Measurements from ENCODE around the gene PNLIPRP2. TPM values are rescaled to one million over a fixed set of nuclear protein-coding genes. Genes with fewer than 3 reads are reported as not detected.

The PNLIPRP2 gene
- total RNA-seq, 4 donors from 2014 or later: not detected

DNA sequence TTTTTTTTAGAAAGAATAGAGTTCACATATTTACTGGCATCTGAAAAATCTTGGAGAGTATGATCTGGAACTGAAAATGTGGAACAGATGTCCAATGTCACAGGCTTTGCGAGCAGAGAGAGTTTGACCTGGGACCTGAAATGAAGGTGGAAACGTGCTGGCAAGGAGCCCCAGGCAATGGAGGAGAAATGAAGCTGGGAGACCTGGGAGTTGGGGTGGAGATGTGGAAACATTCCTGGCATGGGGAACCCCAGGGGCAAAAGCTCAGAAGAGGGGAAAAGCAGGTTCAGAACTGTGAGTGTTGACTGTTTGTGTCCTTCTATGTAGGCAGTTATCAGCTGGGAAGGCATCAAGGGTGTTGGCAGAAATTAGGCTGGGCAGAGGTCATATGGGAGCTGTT, 7.3 kb upstream of the PNLIPRP2 start:
- Histone ChIP-seq H3K36me3 (no peaks in the 10 kb centered on the region), H3K27me3 (peaks cover 0 to 27% (median 0%) of the 10 kb centered on the region in 4 donors), H3K4me1 (peaks cover 0 to 9% (median 0%) of the 10 kb centered on the region in 3 donors), H3K4me3 (no peak overlapping the region), H3K9me3 (no peaks in the 10 kb centered on the region), H3K27ac (no peak overlapping the region)
- DNase-seq: no peak
- TF ChIP-seq, protein P1, sequence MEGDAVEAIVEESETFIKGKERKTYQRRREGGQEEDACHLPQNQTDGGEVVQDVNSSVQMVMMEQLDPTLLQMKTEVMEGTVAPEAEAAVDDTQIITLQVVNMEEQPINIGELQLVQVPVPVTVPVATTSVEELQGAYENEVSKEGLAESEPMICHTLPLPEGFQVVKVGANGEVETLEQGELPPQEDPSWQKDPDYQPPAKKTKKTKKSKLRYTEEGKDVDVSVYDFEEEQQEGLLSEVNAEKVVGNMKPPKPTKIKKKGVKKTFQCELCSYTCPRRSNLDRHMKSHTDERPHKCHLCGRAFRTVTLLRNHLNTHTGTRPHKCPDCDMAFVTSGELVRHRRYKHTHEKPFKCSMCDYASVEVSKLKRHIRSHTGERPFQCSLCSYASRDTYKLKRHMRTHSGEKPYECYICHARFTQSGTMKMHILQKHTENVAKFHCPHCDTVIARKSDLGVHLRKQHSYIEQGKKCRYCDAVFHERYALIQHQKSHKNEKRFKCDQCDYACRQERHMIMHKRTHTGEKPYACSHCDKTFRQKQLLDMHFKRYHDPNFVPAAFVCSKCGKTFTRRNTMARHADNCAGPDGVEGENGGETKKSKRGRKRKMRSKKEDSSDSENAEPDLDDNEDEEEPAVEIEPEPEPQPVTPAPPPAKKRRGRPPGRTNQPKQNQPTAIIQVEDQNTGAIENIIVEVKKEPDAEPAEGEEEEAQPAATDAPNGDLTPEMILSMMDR (IDR thresholded peaks at IDR 0.05): no peak
- no peak for TF ChIP-seq POLR2A (IDR thresholded peaks at IDR 0.05)
- 45 to 75% methylated on average over 2 of the region's 2 CpGs for WGBS, 2 donors
- intact Hi-C loops (cut with DNase I): no loop called here

DNA sequence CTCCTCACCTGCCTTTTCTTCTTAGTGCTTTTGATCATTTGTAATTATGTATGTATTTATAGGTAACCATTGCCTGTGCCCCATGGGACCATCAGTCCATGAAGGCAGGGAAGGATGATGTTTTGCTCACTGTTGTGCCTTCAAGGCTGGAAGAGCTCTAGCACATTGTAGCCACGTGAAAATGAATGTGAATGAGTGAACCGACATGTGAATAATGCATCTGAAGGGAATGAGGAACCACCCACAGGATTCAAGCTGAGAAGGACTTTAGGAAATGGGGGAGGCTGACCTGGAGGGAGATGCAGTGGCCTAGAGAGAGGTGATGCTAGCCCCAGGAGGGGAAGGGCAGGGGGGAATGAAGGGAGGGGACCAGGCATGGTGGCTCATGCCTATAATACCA, 6.0 kb upstream of the PNLIPRP2 start:
- no peak overlapping the region for H3K27ac ChIP-seq
- intact Hi-C loops (cut with DNase I): no loop called here
- no peaks in the 10 kb centered on the region for H3K9me3 ChIP-seq
- H3K4me1 ChIP-seq: peaks cover 0 to 2% (median 0%) of the 10 kb centered on the region in 3 donors
- DNase-seq: no peak
- H3K4me3 ChIP-seq: no peak overlapping the region
- no peaks in the 10 kb centered on the region for H3K36me3 ChIP-seq
- 20 to 58% methylated on average over 2 of the region's 2 CpGs for WGBS, 2 donors
- peaks cover 0 to 14% (median 0%) of the 10 kb centered on the region in 4 donors for H3K27me3 ChIP-seq
- TF ChIP-seq, protein P1 (IDR thresholded peaks at IDR 0.05): no peak
- TF ChIP-seq POLR2A (IDR thresholded peaks at IDR 0.05): no peak

DNA sequence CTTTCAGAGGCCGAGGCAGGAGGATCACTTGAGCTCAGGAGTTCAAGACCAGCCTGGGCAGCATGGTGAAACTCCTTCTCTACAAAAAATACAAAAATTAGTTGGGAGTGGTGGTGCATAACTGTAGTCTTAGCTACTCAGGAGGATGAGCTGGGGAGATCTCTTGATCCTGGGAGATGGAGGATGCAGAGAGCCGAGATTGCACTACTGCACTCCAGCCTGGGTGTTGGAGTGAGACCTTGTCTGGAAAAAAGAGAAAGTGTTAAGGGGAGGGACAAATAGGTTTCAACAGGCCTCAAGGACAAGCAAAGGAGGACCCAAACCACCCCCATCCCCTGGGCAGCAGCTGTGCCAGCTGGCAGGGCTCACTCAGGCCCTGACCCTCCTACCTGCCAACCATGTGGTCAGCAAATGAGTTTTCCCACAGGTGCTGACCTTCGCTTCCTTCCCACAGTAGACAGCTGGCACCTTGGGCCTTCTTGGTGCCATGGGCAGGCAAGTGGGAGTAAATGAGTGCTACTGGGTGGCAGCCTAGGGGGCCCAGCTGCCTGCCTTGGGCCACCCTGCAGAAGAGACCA, 5.5 kb upstream of the PNLIPRP2 start:
- DNase-seq: no peak
- intact Hi-C loops (cut with DNase I): no loop called here

DNA sequence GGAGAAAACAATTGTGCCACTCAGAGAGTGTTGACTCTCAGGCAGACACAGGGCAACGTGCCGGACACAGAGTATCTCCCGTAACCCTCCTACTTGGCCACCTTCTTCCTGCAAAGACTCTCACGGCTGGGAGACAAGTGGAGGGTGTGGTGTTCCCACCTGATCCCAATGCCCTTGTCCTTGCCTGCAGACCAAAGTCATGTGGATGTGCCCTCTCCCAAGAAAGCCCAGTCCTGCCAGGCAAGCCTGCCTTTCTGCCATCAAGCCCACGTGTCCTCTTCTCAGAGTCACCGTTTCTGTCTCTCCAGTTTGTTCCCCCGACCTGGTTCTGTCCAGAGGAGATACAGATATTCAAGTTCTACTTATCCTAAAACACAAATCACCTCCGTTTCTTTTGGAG, 723 bp downstream of the PNLIPRP2 start:
- intact Hi-C loops (cut with DNase I): no loop called here
- TF ChIP-seq, protein P1 (IDR thresholded peaks at IDR 0.05): no peak
- TF ChIP-seq POLR2A (IDR thresholded peaks at IDR 0.05): no peak
- DNase-seq: no peak
- H3K27me3 ChIP-seq: peaks cover 0 to 29% (median 0%) of the 10 kb centered on the region in 4 donors
- no peaks in the 10 kb centered on the region for H3K9me3 ChIP-seq
- H3K4me3 ChIP-seq: no peak overlapping the region
- no peaks in the 10 kb centered on the region for H3K36me3 ChIP-seq
- WGBS, 2 donors: 82% methylated on average over 8 of the region's 8 CpGs
- H3K4me1 ChIP-seq: no peaks in the 10 kb centered on the region
- H3K27ac ChIP-seq: no peak overlapping the region

More for the DNA sequence above, 5.5 kb upstream of the PNLIPRP2 start:
- 65 to 71% methylated on average over 2 to 3 of the region's 3 CpGs for WGBS, 2 donors
- no peak overlapping the region for H3K27ac ChIP-seq
- no peaks in the 10 kb centered on the region for H3K9me3 ChIP-seq
- H3K4me3 ChIP-seq: no peak overlapping the region
- peaks cover 0 to 9% (median 0%) of the 10 kb centered on the region in 4 donors for H3K27me3 ChIP-seq
- H3K4me1 ChIP-seq: no peaks in the 10 kb centered on the region
- no peak for TF ChIP-seq POLR2A (IDR thresholded peaks at IDR 0.05)
- TF ChIP-seq, protein P1 (IDR thresholded peaks at IDR 0.05): no peak
- H3K36me3 ChIP-seq: no peaks in the 10 kb centered on the region

DNA sequence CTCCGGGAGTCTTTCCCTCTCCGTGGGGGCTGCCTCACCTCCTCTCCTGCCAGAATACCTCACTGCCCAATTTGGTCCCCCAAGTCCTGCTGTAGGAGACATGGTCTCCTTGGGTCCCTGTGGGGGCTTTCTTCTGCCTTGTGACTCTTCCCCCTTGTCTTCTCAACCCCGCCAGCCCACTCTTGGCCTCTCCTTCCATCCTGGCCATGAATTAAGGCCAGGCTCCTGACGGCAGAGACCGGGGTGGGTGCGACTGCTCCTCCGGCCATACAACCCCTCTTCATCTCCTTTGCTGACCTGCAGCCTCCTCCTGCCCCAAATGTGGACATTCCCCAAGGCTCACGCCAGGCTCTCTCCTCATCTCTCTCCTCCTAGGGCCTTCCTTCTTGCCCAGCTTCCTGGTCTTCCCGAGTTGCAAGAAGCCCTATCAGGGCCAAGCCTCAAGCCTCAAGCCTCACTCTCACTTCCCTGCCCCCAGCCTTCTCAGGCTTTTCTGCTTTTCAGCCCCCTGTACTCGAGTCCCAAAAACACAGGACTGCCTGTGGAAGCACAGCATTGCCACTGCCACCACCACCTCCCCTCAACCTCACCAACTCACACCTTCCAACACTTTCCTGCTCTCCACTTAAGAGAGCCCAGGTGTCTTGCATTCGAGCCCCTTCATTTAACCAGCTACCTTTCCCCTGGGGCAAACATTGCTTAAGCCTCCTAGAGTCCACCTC, 1.3 kb downstream of the PNLIPRP2 start:
- Histone ChIP-seq H3K4me3 (no peak overlapping the region), H3K27me3 (peaks cover 0 to 35% (median 2%) of the 10 kb centered on the region in 4 donors), H3K36me3 (no peaks in the 10 kb centered on the region), H3K4me1 (peaks cover 0 to 3% (median 0%) of the 10 kb centered on the region in 3 donors), H3K9me3 (no peaks in the 10 kb centered on the region), H3K27ac (no peak overlapping the region)
- intact Hi-C loops (cut with DNase I): no loop called here
- no peak for DNase-seq
- TF ChIP-seq POLR2A (IDR thresholded peaks at IDR 0.05): no peak
- TF ChIP-seq, protein P1 (IDR thresholded peaks at IDR 0.05): no peak
- 68 to 75% methylated on average over 11 of the region's 11 CpGs for WGBS, 2 donors

All from esophagus squamous epithelium (tissue), 5 donors.